PC-9 (cell line): ENCODE data around the gene ATP1A3. TPM values are rescaled to one million over a fixed set of nuclear protein-coding genes. Genes with fewer than 3 reads are reported as not detected.

Source experiments
- BruUV-seq: library from RNA; stranded (reverse); fragments of 400-500 nt; replicated peaks from 2 replicates; lab custom pipeline; 2021; lab: Mats Ljungman, UMichigan
- CTCF ChIA-PET: fragments of 300-600 bp; sonication (Branson Sonifier 250); formaldehyde crosslinking; loops from one replicate; lab custom pipeline; 2022; ENCODE audit warnings: antibody characterized with exemption; lab: Charles Lee
- POLR2A ChIA-PET: fragments of 300-600 bp; sonication (Branson Sonifier 250); formaldehyde crosslinking; loops from one replicate; lab custom pipeline; 2022; ENCODE audit warnings: antibody characterized with exemption; ENCODE audit not compliant: unreplicated experiment; lab: Charles Lee
- DNase-seq, 2 experiments: peaks; one replicate each; pipeline versions ENCODE4 v3.0.0 to v3.0.0-alpha.2; 2015 to 2022; ENCODE audit warnings: mixed read lengths in 1 of 2
- H2AFZ ChIP-seq: fragments of 200-600 bp; sonication (generic); 2 replicates; pipeline ENCODE4 v1.8.1; 2017; ENCODE audit warnings: antibody characterized with exemption
- H3F3A ChIP-seq: fragments of 200-600 bp; sonication (generic); 2 replicates; pipeline ENCODE4 v1.8.1; 2017; ENCODE audit warnings: antibody characterized with exemption, mild to moderate bottlenecking, low read depth; ENCODE audit not compliant: insufficient read depth
- H3K27ac ChIP-seq: fragments of 200-600 bp; sonication (generic); 2 replicates; pipeline ENCODE4 v1.6.1; 2016; ENCODE audit warnings: mixed run types
- H3K27me3 ChIP-seq: fragments of 200-600 bp; sonication (generic); 2 replicates; pipeline ENCODE4 v1.6.1; 2016; ENCODE audit warnings: low read depth, mixed run types; ENCODE audit not compliant: insufficient read depth
- H3K36me3 ChIP-seq: fragments of 200-600 bp; sonication (generic); 2 replicates; pipeline ENCODE4 v1.6.1; 2016; ENCODE audit warnings: low read depth, mixed run types
- H3K4me1 ChIP-seq: fragments of 200-600 bp; sonication (generic); replicated peaks from 2 replicates; pipeline ENCODE4 v1.6.1; 2016; ENCODE audit warnings: mixed run types; ENCODE audit not compliant: insufficient read depth
- H3K4me2 ChIP-seq: fragments of 200-600 bp; sonication (generic); 2 replicates; pipeline ENCODE4 v1.6.1; 2017; ENCODE audit warnings: mixed run types
- H3K4me3 ChIP-seq: fragments of 200-600 bp; sonication (generic); 2 replicates; pipeline ENCODE4 v1.6.1; 2016; ENCODE audit warnings: mixed run types
- H3K79me2 ChIP-seq: fragments of 200-600 bp; sonication (generic); 2 replicates; pipeline ENCODE4 v1.6.1; 2017; ENCODE audit warnings: low read depth, mixed run types
- H3K9me2 ChIP-seq: fragments of 200-600 bp; sonication (generic); 2 replicates; pipeline ENCODE4 v1.8.1; 2017; ENCODE audit warnings: mild to moderate bottlenecking; ENCODE audit not compliant: insufficient read depth
- H3K9me3 ChIP-seq: fragments of 200-600 bp; sonication (generic); 2 replicates; pipeline ENCODE4 v1.8.1; 2016; ENCODE audit warnings: low read depth; ENCODE audit not compliant: insufficient read depth
- H4K20me1 ChIP-seq: fragments of 200-600 bp; sonication (generic); 2 replicates; pipeline ENCODE4 v1.8.1; 2017; ENCODE audit not compliant: insufficient read depth
- EZH2 ChIP-seq: fragments of 200-600 bp; sonication (generic); IDR thresholded peaks from 2 replicates; pipeline ENCODE4 v1.8.0; 2017; ENCODE audit warnings: antibody characterized with exemption, low read depth
- intact Hi-C: fragments of 100-400 bp; cut with micrococcal nuclease; formaldehyde crosslinking; loops from one replicate; pipeline ENCODE4 v1.10.0; 2022; ENCODE audit not compliant: unreplicated experiment
- total RNA-seq: library from RNA; stranded (reverse); gene quantifications from 2 replicates; pipeline ENCODE4 v1.2.3, GENCODE V29; 2021
- TF ChIP-seq, protein P1 (sequence below): fragments of 200-600 bp; sonication (generic); conservative IDR thresholded peaks from 2 replicates; pipeline ENCODE4 v1.6.1; 2017; ENCODE audit warnings: mixed run types, antibody characterized with exemption, mild to moderate bottlenecking, moderate library complexity

The ATP1A3 gene
- total RNA-seq, 1 experiment from 2014 or later: not detected

DNA sequence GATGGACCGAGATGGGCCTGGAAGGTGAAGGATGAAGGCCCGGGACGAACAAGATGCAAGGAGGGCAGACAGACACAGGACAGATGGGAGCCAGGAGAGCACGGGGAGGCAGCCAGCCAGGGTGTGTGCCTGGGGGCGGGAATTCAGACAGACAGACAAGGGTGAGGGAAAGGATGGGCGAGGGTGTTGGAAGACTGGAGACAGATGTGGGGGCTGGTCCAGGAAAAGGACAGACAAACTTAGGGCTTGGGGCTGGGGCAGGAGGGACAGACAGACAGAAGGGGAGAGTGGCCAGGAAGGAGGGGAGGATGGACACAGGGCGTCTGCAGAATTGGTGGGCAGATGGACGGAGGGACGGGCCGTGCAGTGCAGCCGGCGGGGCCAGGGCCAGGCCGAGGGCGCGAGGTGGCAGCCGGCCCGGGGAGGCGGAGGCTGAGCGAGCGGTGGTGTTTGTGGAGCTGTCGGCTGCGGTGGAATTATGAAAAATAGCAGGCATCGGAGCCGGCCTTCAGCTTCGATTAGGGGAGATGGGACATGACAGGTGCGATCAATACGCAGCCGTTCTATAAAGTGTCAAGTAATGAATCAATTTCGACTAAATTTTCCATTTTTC is 61.2 kb downstream of the ATP1A3 start:
- Histone ChIP-seq H3K27me3 (peaks cover 56% of the 10 kb centered on the region), H4K20me1 (no peaks in the 10 kb centered on the region), H3K4me1 (peaks cover 9% of the 10 kb centered on the region; the same call in 1 of the 2 replicates), H3K27ac (no peak overlapping the region), H3K4me3 (no peak overlapping the region), H3K79me2 (no peaks in the 10 kb centered on the region), H3K4me2 (no peak overlapping the region), H3K36me3 (no peaks in the 10 kb centered on the region), H3K9me3 (no peaks in the 10 kb centered on the region), H2AFZ (no peak overlapping the region), H3K9me2 (no peaks in the 10 kb centered on the region), H3F3A (peaks cover 7% of the 10 kb centered on the region; the same call in 1 of the 2 replicates)
- CTCF ChIA-PET: no interaction called here
- intact Hi-C loops: no loop called here
- TF ChIP-seq, protein P1, sequence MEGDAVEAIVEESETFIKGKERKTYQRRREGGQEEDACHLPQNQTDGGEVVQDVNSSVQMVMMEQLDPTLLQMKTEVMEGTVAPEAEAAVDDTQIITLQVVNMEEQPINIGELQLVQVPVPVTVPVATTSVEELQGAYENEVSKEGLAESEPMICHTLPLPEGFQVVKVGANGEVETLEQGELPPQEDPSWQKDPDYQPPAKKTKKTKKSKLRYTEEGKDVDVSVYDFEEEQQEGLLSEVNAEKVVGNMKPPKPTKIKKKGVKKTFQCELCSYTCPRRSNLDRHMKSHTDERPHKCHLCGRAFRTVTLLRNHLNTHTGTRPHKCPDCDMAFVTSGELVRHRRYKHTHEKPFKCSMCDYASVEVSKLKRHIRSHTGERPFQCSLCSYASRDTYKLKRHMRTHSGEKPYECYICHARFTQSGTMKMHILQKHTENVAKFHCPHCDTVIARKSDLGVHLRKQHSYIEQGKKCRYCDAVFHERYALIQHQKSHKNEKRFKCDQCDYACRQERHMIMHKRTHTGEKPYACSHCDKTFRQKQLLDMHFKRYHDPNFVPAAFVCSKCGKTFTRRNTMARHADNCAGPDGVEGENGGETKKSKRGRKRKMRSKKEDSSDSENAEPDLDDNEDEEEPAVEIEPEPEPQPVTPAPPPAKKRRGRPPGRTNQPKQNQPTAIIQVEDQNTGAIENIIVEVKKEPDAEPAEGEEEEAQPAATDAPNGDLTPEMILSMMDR: no peak
- TF ChIP-seq EZH2: no peak
- no TSS peak for BruUV-seq
- POLR2A ChIA-PET: interaction anchor here (0.7 kb wide), 1 partner anchor 150 kb away, joined by 6 read pairs; no protein-coding TSS in a partner anchor
- no peak for DNase-seq

DNA sequence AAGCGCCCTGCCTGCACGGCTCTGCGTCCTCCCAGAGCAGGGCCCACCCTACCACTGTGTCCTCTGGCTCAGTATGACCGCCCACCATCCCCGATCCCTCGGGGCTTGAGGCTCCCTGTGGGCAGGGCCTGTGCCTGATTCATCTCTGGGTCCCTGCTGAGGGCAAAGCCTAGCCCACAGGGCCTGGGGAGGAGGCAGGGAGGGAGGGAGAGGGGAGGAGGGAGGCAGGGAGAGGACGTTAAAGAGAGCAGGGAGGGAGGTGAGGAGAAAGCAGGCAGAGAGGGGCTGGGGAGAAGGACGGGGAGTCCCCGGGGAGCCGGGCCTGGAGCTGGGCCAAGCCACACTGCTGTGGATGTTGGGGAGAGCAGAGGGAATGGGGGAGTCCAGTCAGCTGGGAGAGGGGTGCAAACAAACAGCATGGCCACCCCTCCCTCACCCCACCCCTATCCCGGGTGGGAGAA is 61.7 kb downstream of the ATP1A3 start:
- CTCF ChIA-PET: no interaction called here

DNA sequence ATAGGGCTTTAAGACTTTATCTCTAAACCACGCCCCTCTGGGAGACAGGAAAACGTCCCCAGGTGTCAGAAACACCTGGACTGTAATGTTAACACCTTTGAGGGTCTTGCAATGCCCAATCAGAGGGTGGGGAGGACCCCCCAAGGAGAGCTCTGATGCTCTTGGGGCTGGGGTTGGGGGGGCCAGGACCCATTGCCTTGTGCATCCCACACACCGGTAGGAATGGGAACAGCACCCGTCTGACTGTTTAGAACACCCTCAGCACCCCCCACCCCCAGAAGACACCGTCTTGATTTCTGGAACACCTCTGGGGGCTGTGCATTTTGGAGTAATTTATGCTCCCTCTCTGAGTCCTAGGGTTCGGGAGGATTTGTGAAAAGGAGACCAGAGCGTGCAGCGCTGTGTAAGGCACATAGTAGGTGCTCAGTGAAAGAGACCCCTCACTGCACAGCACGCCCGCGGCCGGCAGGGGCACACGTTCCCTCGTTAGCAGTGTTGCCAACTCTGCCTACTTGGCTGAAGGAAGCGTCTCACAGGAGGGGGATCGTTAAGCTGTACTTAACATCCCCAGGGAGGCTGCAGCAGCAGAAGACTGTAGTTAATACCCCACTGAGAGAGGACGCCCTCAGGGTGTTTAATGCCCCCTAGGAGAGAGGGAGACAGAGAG is 63.0 kb downstream of the ATP1A3 start:
- Histone ChIP-seq H2AFZ (no peak overlapping the region), H3F3A (peaks cover 3% of the 10 kb centered on the region; the same call in 1 of the 2 replicates), H3K27me3 (peaks cover 59% of the 10 kb centered on the region), H3K9me2 (no peaks in the 10 kb centered on the region), H3K4me2 (no peak overlapping the region), H3K79me2 (no peaks in the 10 kb centered on the region), H3K9me3 (no peaks in the 10 kb centered on the region), H3K4me1 (peaks cover 9% of the 10 kb centered on the region; the same call in 1 of the 2 replicates), H3K27ac (no peak overlapping the region), H3K36me3 (no peaks in the 10 kb centered on the region), H3K4me3 (no peak overlapping the region), H4K20me1 (no peaks in the 10 kb centered on the region)
- intact Hi-C loops: no loop called here
- CTCF ChIA-PET: no interaction called here
- TF ChIP-seq, protein P1: no peak
- no peak for TF ChIP-seq EZH2
- BruUV-seq: no TSS peak
- POLR2A ChIA-PET: no interaction called here
- no peak for DNase-seq

More for the DNA sequence above, 61.7 kb downstream of the ATP1A3 start:
- BruUV-seq: no TSS peak
- TF ChIP-seq, protein P1: no peak
- TF ChIP-seq EZH2: no peak
- H3K9me2 ChIP-seq: no peaks in the 10 kb centered on the region
- intact Hi-C loops: no loop called here
- peaks cover 57% of the 10 kb centered on the region for H3K27me3 ChIP-seq
- no peaks in the 10 kb centered on the region for H3K36me3 ChIP-seq
- DNase-seq: no peak
- H2AFZ ChIP-seq: no peak overlapping the region
- H3K27ac ChIP-seq: no peak overlapping the region
- peaks cover 9% of the 10 kb centered on the region; the same call in 1 of the 2 replicates for H3K4me1 ChIP-seq
- no peaks in the 10 kb centered on the region for H3K79me2 ChIP-seq
- no peak overlapping the region for H3K4me2 ChIP-seq
- POLR2A ChIA-PET: interaction anchor here (0.7 kb wide), 1 partner anchor 149 kb away, joined by 6 read pairs; no protein-coding TSS in a partner anchor
- H4K20me1 ChIP-seq: no peaks in the 10 kb centered on the region
- no peaks in the 10 kb centered on the region for H3K9me3 ChIP-seq
- no peak overlapping the region for H3K4me3 ChIP-seq
- H3F3A ChIP-seq: peaks cover 3% of the 10 kb centered on the region; the same call in 1 of the 2 replicates
